Activated CD8-positive, alpha-beta memory T cell treated with anti-CD3 and anti-CD28 coated beads for 48 hours (primary cell): ENCODE data around the gene MUC5B.
"Not testable (repeated sequence)": the region's sequence is repeated elsewhere in the genome, so short reads cannot be mapped to it uniquely, and the experiment has no call there.

Experiments
- DNase-seq, 3 experiments: peaks; one replicate each; pipeline ENCODE4 v3.0.0-alpha.2; 2020; ENCODE audit warnings: low read depth in 2 of 3, low spot score in 2 of 3

MUC5B gene

GRCh38 chr11:1191786-1192470 lies 30.9 kb upstream of the MUC5B start:
- not testable (repeated sequence) for DNase-seq

- no peak for DNase-seq
Observed at GRCh38 chr11:1192741-1193325, 30.0 kb upstream of the MUC5B start.

GRCh38 chr11:1193326-1194230 lies 29.3 kb upstream of the MUC5B start:
- DNase-seq = no peak

GRCh38 chr11:1194231-1194976 lies 28.5 kb upstream of the MUC5B start:
- no peak for DNase-seq

GRCh38 chr11:1194977-1195681 lies 27.7 kb upstream of the MUC5B start:
- DNase-seq = no peak

- DNase-seq = no peak
Observed at GRCh38 chr11:1195682-1196515, 27.0 kb upstream of the MUC5B start.

GRCh38 chr11:1196516-1197391 lies 26.1 kb upstream of the MUC5B start:
- no peak for DNase-seq

- DNase-seq = no peak
Observed at GRCh38 chr11:1197431-1197885, 25.4 kb upstream of the MUC5B start.

GRCh38 chr11:1197886-1198560 lies 24.8 kb upstream of the MUC5B start:
- no peak for DNase-seq

- DNase-seq = no peak
Observed at GRCh38 chr11:1198561-1199240, 24.2 kb upstream of the MUC5B start.

- no peak for DNase-seq
Observed at GRCh38 chr11:1199241-1199750, 23.6 kb upstream of the MUC5B start.

GRCh38 chr11:1199751-1200610 lies 22.9 kb upstream of the MUC5B start:
- no peak for DNase-seq

- no peak for DNase-seq
Observed at GRCh38 chr11:1200611-1201191, 22.2 kb upstream of the MUC5B start.

- no peak for DNase-seq
Observed at GRCh38 chr11:1201395-1202153, 21.3 kb upstream of the MUC5B start.

- no peak for DNase-seq
Observed at GRCh38 chr11:1202154-1202775, 20.6 kb upstream of the MUC5B start.
